T47D (cell line): ENCODE results near the gene RALGAPA1.

Experiments
- DNase-seq, 2 experiments: peaks; one replicate each; pipeline versions ENCODE4 v3.0.0 to v3.0.0-alpha.2; 2011 to 2012; ENCODE audit warnings: low read depth in 1 of 2, low spot score in 1 of 2
- JUND ChIP-seq: IDR thresholded peaks from 2 replicates; pipeline ENCODE4 v1.6.1; 2012; ENCODE audit warnings: low read depth
- in situ Hi-C: cut with HindIII; loops from 2 replicates; pipeline ENCODE4 v1.10.0; 2016; ENCODE audit warnings: low sequenced_read_pairs, low pct_unique_long_range_greater_than_20kb

RALGAPA1 gene

GRCh38 chr14:35539969-35540368, 269.1 kb downstream of the RALGAPA1 start:
- no peak for TF ChIP-seq JUND
- in situ Hi-C loops: no loop called here
- no peak for DNase-seq

- no peak for DNase-seq
- in situ Hi-C loops: no loop called here
- TF ChIP-seq JUND: no peak
Measured at GRCh38 chr14:35535483-35536112, 273.5 kb downstream of the RALGAPA1 start.

- peak in 1 of 2 experiments; percentile 70 for DNase-seq
- in situ Hi-C loops: no loop called here
- no peak for TF ChIP-seq JUND
Measured at GRCh38 chr14:35534873-35535482, 274.1 kb downstream of the RALGAPA1 start.

- in situ Hi-C loops: no loop called here
- TF ChIP-seq JUND: no peak
- peak in 1 of 2 experiments; percentile 76 for DNase-seq
Measured at GRCh38 chr14:35534208-35534872, 274.8 kb downstream of the RALGAPA1 start.

GRCh38 chr14:35533357-35534207, 275.5 kb downstream of the RALGAPA1 start, which contains the start of gene INSM2:
Gene INSM2, plus strand, starts transcription at chr14:35534164. Its CDS starts 89 bp downstream, at chr14:35534253.
- peak; percentile 90 to 91 for DNase-seq
- in situ Hi-C loops: no loop called here
- TF ChIP-seq JUND: no peak

GRCh38 chr14:35532783-35533356, 276.2 kb downstream of the RALGAPA1 start:
- DNase-seq: no peak
- no peak for TF ChIP-seq JUND
- in situ Hi-C loops: no loop called here

GRCh38 chr14:35531960-35532747, 276.9 kb downstream of the RALGAPA1 start:
- no peak for DNase-seq
- no peak for TF ChIP-seq JUND
- in situ Hi-C loops: no loop called here

GRCh38 chr14:35526962-35527361, 282.1 kb downstream of the RALGAPA1 start:
- peak in 1 of 2 experiments; percentile 13 for DNase-seq
- in situ Hi-C loops: no loop called here
- TF ChIP-seq JUND: no peak

- in situ Hi-C loops: no loop called here
- DNase-seq: no peak
- no peak for TF ChIP-seq JUND
Measured at GRCh38 chr14:35525695-35526094, 283.4 kb downstream of the RALGAPA1 start.

GRCh38 chr14:35519986-35520385, 289.1 kb downstream of the RALGAPA1 start:
- no peak for DNase-seq
- in situ Hi-C loops: no loop called here
- TF ChIP-seq JUND: no peak

GRCh38 chr14:35515916-35516315, 293.2 kb downstream of the RALGAPA1 start:
- in situ Hi-C loops: no loop called here
- no peak for DNase-seq
- TF ChIP-seq JUND: no peak
